NT2/D1 (cell line): ENCODE data around the gene EMILIN1.

Source experiments
- DNase-seq: peaks from one replicate; pipeline ENCODE4 v3.0.0-alpha.2; 2011; ENCODE audit warnings: low read depth, low spot score
- H3K27me3 ChIP-seq: 2 replicates; pipeline ENCODE4 v1.6.0; 2011; ENCODE audit warnings: mild to moderate bottlenecking; ENCODE audit not compliant: insufficient read length, insufficient read depth
- H3K36me3 ChIP-seq: 2 replicates; pipeline ENCODE4 v1.6.1; 2011; ENCODE audit warnings: mild to moderate bottlenecking, low read length, mixed read lengths; ENCODE audit not compliant: insufficient read depth, insufficient read length
- H3K4me1 ChIP-seq: 2 replicates; pipeline ENCODE4 v1.5.1; 2011; ENCODE audit not compliant: insufficient read depth, insufficient read length
- H3K4me3 ChIP-seq: 2 replicates; pipeline ENCODE4 v1.5.1; 2011; ENCODE audit warnings: low read depth; ENCODE audit not compliant: insufficient read length
- H3K9ac ChIP-seq: 2 replicates; pipeline ENCODE4 v1.6.0; 2011; ENCODE audit warnings: low read depth; ENCODE audit not compliant: insufficient read length
- H3K9me3 ChIP-seq: 2 replicates; pipeline ENCODE4 v1.5.1; 2011; ENCODE audit warnings: mild to moderate bottlenecking, low read length; ENCODE audit not compliant: insufficient read depth
- SUZ12 ChIP-seq: IDR thresholded peaks from 2 replicates; pipeline ENCODE4 v1.6.1; 2011; ENCODE audit not compliant: insufficient read length, insufficient read depth; ENCODE audit errors: extremely low read depth
- YY1 ChIP-seq: IDR thresholded peaks from 2 replicates; pipeline ENCODE4 v1.6.1; 2011; ENCODE audit not compliant: insufficient read length, insufficient read depth
- ZNF274 ChIP-seq: IDR thresholded peaks from 2 replicates; pipeline ENCODE4 v1.6.1; 2011; ENCODE audit warnings: mild to moderate bottlenecking, low read depth, low read length

The EMILIN1 gene

GRCh38 chr2:27081984-27082772, 3.8 kb downstream of the EMILIN1 start:
- TF ChIP-seq SUZ12, result no peak
- no peak for DNase-seq
- Histone ChIP-seq H3K36me3 (no peaks in the 10 kb centered on the region), H3K4me1 (peaks cover 10% of the 10 kb centered on the region), H3K9me3 (no peaks in the 10 kb centered on the region), H3K9ac (peak overlapping the region; percentile 32), H3K27me3 (peaks cover 5% of the 10 kb centered on the region), H3K4me3 (no peak overlapping the region)

GRCh38 chr2:27082773-27083409, 4.5 kb downstream of the EMILIN1 start:
- Histone ChIP-seq H3K4me1 (peaks cover 11% of the 10 kb centered on the region), H3K9ac (peak overlapping the region; percentile 50), H3K9me3 (no peaks in the 10 kb centered on the region), H3K27me3 (peaks cover 11% of the 10 kb centered on the region), H3K4me3 (no peak overlapping the region), H3K36me3 (no peaks in the 10 kb centered on the region)
- DNase-seq, result no peak
- TF ChIP-seq ZNF274 (no peak), YY1 (no peak), SUZ12 (no peak)

- Histone ChIP-seq H3K4me1 (peaks cover 8% of the 10 kb centered on the region), H3K4me3 (no peak overlapping the region), H3K9ac (peak overlapping the region; percentile 50), H3K9me3 (no peaks in the 10 kb centered on the region), H3K36me3 (no peaks in the 10 kb centered on the region), H3K27me3 (peaks cover 11% of the 10 kb centered on the region)
- DNase-seq, result no peak
- no peak for TF ChIP-seq YY1
- no peak for TF ChIP-seq SUZ12
- TF ChIP-seq ZNF274, result no peak
These were observed 5.2 kb downstream of the EMILIN1 start for GRCh38 chr2:27083410-27084296.

- peaks cover 11% of the 10 kb centered on the region for H3K27me3 ChIP-seq
- no peak for DNase-seq
- no peak overlapping the region for H3K4me3 ChIP-seq
- peaks cover 8% of the 10 kb centered on the region for H3K4me1 ChIP-seq
- H3K9ac ChIP-seq, result no peak overlapping the region
- TF ChIP-seq ZNF274 (no peak), YY1 (no peak), SUZ12 (no peak)
- H3K9me3 ChIP-seq, result no peaks in the 10 kb centered on the region
- H3K36me3 ChIP-seq, result no peaks in the 10 kb centered on the region
These were observed 6.1 kb downstream of the EMILIN1 start for GRCh38 chr2:27084297-27085061.

GRCh38 chr2:27085062-27085672, 6.8 kb downstream of the EMILIN1 start:
- TF ChIP-seq SUZ12 (no peak), YY1 (no peak), ZNF274 (no peak)
- peak overlapping the region; percentile 61 for H3K4me3 ChIP-seq
- H3K9ac ChIP-seq, result peak overlapping the region; percentile 90
- no peaks in the 10 kb centered on the region for H3K36me3 ChIP-seq
- no peak for DNase-seq
- H3K27me3 ChIP-seq, result peaks cover 11% of the 10 kb centered on the region
- peaks cover 8% of the 10 kb centered on the region for H3K4me1 ChIP-seq
- H3K9me3 ChIP-seq, result no peaks in the 10 kb centered on the region

- H3K27me3 ChIP-seq, result peaks cover 11% of the 10 kb centered on the region
- TF ChIP-seq ZNF274 (no peak), SUZ12 (no peak), YY1 (no peak)
- no peaks in the 10 kb centered on the region for H3K9me3 ChIP-seq
- DNase-seq, result peak; percentile 43
- no peaks in the 10 kb centered on the region for H3K36me3 ChIP-seq
- H3K4me1 ChIP-seq, result peaks cover 8% of the 10 kb centered on the region
- peak overlapping the region; percentile 90 for H3K9ac ChIP-seq
- H3K4me3 ChIP-seq, result peak overlapping the region; percentile 61
These were observed 7.3 kb downstream of the EMILIN1 start for GRCh38 chr2:27085673-27086089.
